Naive thymus-derived CD4-positive, alpha-beta T cell (primary cell): ENCODE results near the gene SLC26A4. TPM values are rescaled to one million over a fixed set of nuclear protein-coding genes. Genes with fewer than 3 reads are reported as not detected.
"Not testable (repeated sequence)": the region's sequence is repeated elsewhere in the genome, so short reads cannot be mapped to it uniquely, and the experiment has no call there.

Source experiments
- ATAC-seq: fragments of 150-1000 bp; cut with Tn5 transposase; 2 replicates; pipeline ENCODE4 v1.10.0; 2021; ENCODE audit warnings: mild to moderate bottlenecking, moderate library complexity
- CTCF ChIA-PET: fragments of 350-600 bp; sonication (Branson Sonifier 250); formaldehyde crosslinking; loops from one replicate; lab custom pipeline; 2021; ENCODE audit warnings: antibody characterized with exemption; lab: Charles Lee
- POLR2A ChIA-PET: fragments of 350-600 bp; sonication (Branson Sonifier 250); formaldehyde crosslinking; loops from one replicate; lab custom pipeline; 2021; ENCODE audit warnings: antibody characterized with exemption, inconsistent platforms; lab: Charles Lee
- DNase-seq, 9 donors: peaks; one replicate each; pipeline versions ENCODE4 v3.0.0 to v3.0.0-alpha.2; 2020 to 2022; ENCODE audit warnings: mixed read lengths in 1 of 9
- H3K27ac ChIP-seq: one replicate; pipeline ENCODE4 v1.7.0; 2013; ENCODE audit warnings: mild to moderate bottlenecking, low read depth, low read length, moderate library complexity
- H3K27me3 ChIP-seq, 2 donors: one replicate each; pipeline ENCODE4 v1.7.0; 2013; ENCODE audit warnings: low read length in 2 of 2, mild to moderate bottlenecking in 2 of 2, moderate library complexity in 2 of 2; ENCODE audit not compliant: control insufficient read depth in 2 of 2, insufficient read depth in 2 of 2
- H3K36me3 ChIP-seq, 3 experiments: 1 replicate in 2 of 3; 2 replicates in 1 of 3; pipeline ENCODE4 v1.7.0; 2013; ENCODE audit warnings: low read length in 3 of 3, mild to moderate bottlenecking in 3 of 3, moderate library complexity in 1 of 3; ENCODE audit not compliant: insufficient read depth in 3 of 3, control insufficient read depth in 2 of 3
- H3K4me1 ChIP-seq, 2 donors: one replicate each; pipeline ENCODE4 v1.7.0; 2013; ENCODE audit warnings: low read length in 2 of 2, mild to moderate bottlenecking in 2 of 2, moderate library complexity in 1 of 2; ENCODE audit not compliant: control insufficient read depth in 2 of 2, insufficient read depth in 2 of 2
- H3K4me3 ChIP-seq: 2 replicates; pipeline ENCODE4 v1.7.0; 2013; ENCODE audit warnings: mild to moderate bottlenecking, low read length
- H3K9me3 ChIP-seq, 3 experiments: 1 replicate in 2 of 3; 2 replicates in 1 of 3; pipeline ENCODE4 v1.7.0; 2013; ENCODE audit warnings: low read length in 3 of 3; ENCODE audit not compliant: control insufficient read depth in 2 of 3
- H3K27ac Mint-ChIP-seq, 9 donors: one replicate each; pipeline ENCODE4 v1.8.0; 2020 to 2022; ENCODE audit warnings: mixed read lengths in 9 of 9, mild to moderate bottlenecking in 8 of 9, moderate library complexity in 5 of 9, inconsistent platforms in 2 of 9
- H3K27me3 Mint-ChIP-seq, 5 donors: one replicate each; pipeline ENCODE4 v1.8.0; 2021 to 2022; ENCODE audit warnings: mixed read lengths in 5 of 5, mild to moderate bottlenecking in 1 of 5
- H3K36me3 Mint-ChIP-seq, 5 donors: one replicate each; pipeline ENCODE4 v1.8.0; 2020 to 2022; ENCODE audit warnings: mixed read lengths in 5 of 5, mild to moderate bottlenecking in 3 of 5, inconsistent platforms in 1 of 5
- H3K4me1 Mint-ChIP-seq, 7 donors: one replicate each; pipeline ENCODE4 v1.8.0; 2020 to 2022; ENCODE audit warnings: mixed read lengths in 7 of 7, mild to moderate bottlenecking in 3 of 7, inconsistent platforms in 1 of 7
- H3K4me3 Mint-ChIP-seq, 10 donors: one replicate each; pipeline ENCODE4 v1.8.0; 2020 to 2022; ENCODE audit warnings: mild to moderate bottlenecking in 10 of 10, mixed read lengths in 10 of 10, moderate library complexity in 6 of 10, inconsistent platforms in 2 of 10
- H3K9me3 Mint-ChIP-seq, 11 donors: one replicate each; pipeline ENCODE4 v1.8.0; 2020 to 2022; ENCODE audit warnings: mixed read lengths in 11 of 11, mild to moderate bottlenecking in 4 of 11, inconsistent platforms in 1 of 11, moderate library complexity in 1 of 11
- intact Hi-C, 2 donors: fragments of 100-400 bp; cut with micrococcal nuclease; formaldehyde crosslinking; loops; one replicate each; pipeline ENCODE4 v1.15.1; 2023
- polyA plus RNA-seq, 2 donors: library from polyadenylated mRNA; unstranded; fragments of 300-500 nt; fragmentation: Illumina TruSeq; gene quantifications; one replicate each; pipeline ENCODE4 v1.2.3, GENCODE V29; 2021
- total RNA-seq, 6 experiments: library from RNA in 5 of 6; stranded (reverse) in 5 of 6; gene quantifications; 1 replicate in 5 of 6; 2 replicates in 1 of 6; pipeline ENCODE4 v1.2.3 and lab custom pipeline; 2021 to 2026

Gene SLC26A4
- total and polyA plus RNA-seq, 7 experiments from 2014 or later, result 0.24 to 7.3 (median 0.27) TPM; not detected in 4

DNA sequence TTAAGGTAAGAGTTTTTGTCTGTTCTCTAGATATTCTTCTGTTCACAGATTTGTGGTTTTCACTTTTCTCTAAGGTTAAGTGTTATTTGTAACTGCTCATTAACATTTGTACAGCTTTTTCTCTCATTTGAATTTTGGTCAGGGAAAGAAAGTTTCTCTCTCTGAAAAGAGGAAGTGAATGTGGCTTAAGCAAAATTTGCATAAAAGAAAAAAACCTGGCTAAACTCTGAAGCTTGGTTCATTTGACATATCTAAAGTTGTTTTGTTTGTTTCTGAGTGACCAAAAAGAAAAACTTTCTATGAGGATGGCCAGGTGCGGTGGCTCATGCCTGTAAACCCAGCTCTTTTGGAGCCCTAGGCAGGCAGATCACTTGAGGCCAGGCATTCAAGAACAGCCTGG lies 22.0 kb upstream of the SLC26A4 start:
- Histone ChIP-seq H3K27ac (no peak overlapping the region), H3K27me3 (no peaks in the 10 kb centered on the region), H3K36me3 (no peaks in the 10 kb centered on the region), H3K4me1 (no peaks in the 10 kb centered on the region), H3K9me3 (no peaks in the 10 kb centered on the region), H3K4me3 (no peak overlapping the region)
- no peak for DNase-seq
- Mint-ChIP-seq H3K27me3 (peaks cover 0 to 34% (median 9%) of the 10 kb centered on the region in 5 donors), H3K27ac (peak overlapping the region in 1 of 9 donors; percentile 45), H3K9me3 (peaks cover 0 to 12% (median 5%) of the 10 kb centered on the region in 11 donors), H3K4me3 (peak overlapping the region in 1 of 10 donors; percentile 52), H3K4me1 (peaks cover 0 to 56% (median 0%) of the 10 kb centered on the region in 7 donors), H3K36me3 (peaks cover 0 to 33% (median 7%) of the 10 kb centered on the region in 5 donors)
- intact Hi-C loops, result loop anchor here in 1 of 2 donors (1.0 to 5.0 kb wide), 3 partner anchors 16 to 76 kb away; partner anchors contain the start of genes COG5 and DUS4L
- ChIA-PET POLR2A (no interaction called here), CTCF (interaction anchor here (0.6 kb wide), 1 partner anchor 14 kb away, joined by 3 read pairs; no protein-coding TSS in a partner anchor)
- no peak for ATAC-seq

DNA sequence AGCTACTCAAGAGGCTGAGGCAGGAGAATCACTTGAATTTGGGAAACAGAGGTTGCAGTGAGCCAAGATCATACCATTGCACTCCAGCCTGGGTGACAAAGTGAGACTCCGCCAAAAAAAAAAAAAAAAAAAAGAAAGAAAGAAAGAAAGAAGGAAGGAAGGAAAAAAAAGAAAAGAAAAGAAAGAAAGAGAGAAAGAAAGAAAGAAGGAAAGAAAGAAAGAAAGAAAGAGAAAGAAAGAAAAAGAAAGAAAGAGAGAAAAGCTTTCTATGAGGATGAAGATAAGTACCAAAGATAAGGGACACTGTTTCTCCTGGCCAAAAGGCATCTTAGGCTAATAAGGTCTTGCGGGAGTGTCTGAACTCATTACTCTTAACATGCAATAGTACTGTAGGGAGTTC lies 21.6 kb upstream of the SLC26A4 start:
- ATAC-seq, H3K36me3 ChIP-seq, H3K9me3 ChIP-seq, H3K27me3 ChIP-seq, H3K4me1 ChIP-seq, POLR2A ChIA-PET, H3K27ac ChIP-seq, H3K4me3 ChIP-seq, DNase-seq: not testable (repeated sequence)
- peaks cover 0 to 12% (median 5%) of the 10 kb centered on the region in 11 donors for H3K9me3 Mint-ChIP-seq
- CTCF ChIA-PET, result interaction anchor here (0.6 kb wide), 1 partner anchor 13 kb away, joined by 3 read pairs; no protein-coding TSS in a partner anchor
- peaks cover 0 to 32% (median 9%) of the 10 kb centered on the region in 5 donors for H3K27me3 Mint-ChIP-seq
- intact Hi-C loops, result loop anchor here in 1 of 2 donors (2.0 to 5.0 kb wide), 2 partner anchors 16 to 77 kb away; partner anchors contain the start of genes COG5 and DUS4L
- peak overlapping the region in 1 of 9 donors; percentile 23 for H3K27ac Mint-ChIP-seq
- H3K4me1 Mint-ChIP-seq, result peaks cover 0 to 56% (median 0%) of the 10 kb centered on the region in 7 donors
- peaks cover 0 to 35% (median 7%) of the 10 kb centered on the region in 5 donors for H3K36me3 Mint-ChIP-seq
- H3K4me3 Mint-ChIP-seq, result peak overlapping the region in 1 of 10 donors; percentile 24

DNA sequence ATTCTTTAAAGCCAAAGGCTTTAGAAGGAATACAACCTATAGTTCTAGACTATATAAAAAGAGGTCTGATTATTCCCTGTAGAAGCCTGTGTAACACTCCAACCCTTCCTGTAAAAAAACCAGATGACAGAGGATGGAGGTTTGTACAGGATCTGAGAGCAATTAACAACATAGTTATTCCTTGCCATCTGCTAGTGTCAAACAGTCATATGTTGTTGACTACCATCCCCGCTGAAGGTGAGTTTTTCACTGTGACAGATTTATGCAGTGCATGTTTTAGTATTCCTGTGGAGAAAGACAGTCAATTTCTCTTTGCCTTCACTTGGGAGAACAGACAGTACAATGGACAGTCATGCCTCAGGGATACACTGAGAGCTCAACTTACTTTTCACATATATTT lies 19.0 kb upstream of the SLC26A4 start:
- Mint-ChIP-seq H3K4me3 (no peak overlapping the region), H3K27me3 (peaks cover 0 to 26% (median 11%) of the 10 kb centered on the region in 5 donors), H3K36me3 (peaks cover 0 to 35% (median 0%) of the 10 kb centered on the region in 5 donors), H3K27ac (peak overlapping the region in 1 of 9 donors; percentile 25), H3K9me3 (peaks cover 0 to 20% (median 8%) of the 10 kb centered on the region in 11 donors), H3K4me1 (peaks cover 0 to 49% (median 0%) of the 10 kb centered on the region in 7 donors)
- Histone ChIP-seq H3K4me1 (no peaks in the 10 kb centered on the region), H3K9me3 (no peaks in the 10 kb centered on the region), H3K27ac (no peak overlapping the region), H3K36me3 (no peaks in the 10 kb centered on the region), H3K27me3 (no peaks in the 10 kb centered on the region), H3K4me3 (no peak overlapping the region)
- CTCF ChIA-PET, result no interaction called here
- POLR2A ChIA-PET, result no interaction called here
- ATAC-seq (no peak), DNase-seq (no peak)
- intact Hi-C loops, result no loop called here

GRCh38 chr7:107642501-107642900 lies 18.1 kb upstream of the SLC26A4 start:
- intact Hi-C loops, result no loop called here
- no peaks in the 10 kb centered on the region for H3K27me3 ChIP-seq
- no peaks in the 10 kb centered on the region for H3K9me3 ChIP-seq
- ATAC-seq (no peak), DNase-seq (no peak)
- Mint-ChIP-seq H3K9me3 (peaks cover 0 to 20% (median 7%) of the 10 kb centered on the region in 11 donors), H3K4me1 (peaks cover 0 to 49% (median 0%) of the 10 kb centered on the region in 7 donors), H3K27ac (no peak overlapping the region), H3K4me3 (no peak overlapping the region), H3K27me3 (peaks cover 0 to 24% (median 11%) of the 10 kb centered on the region in 5 donors), H3K36me3 (peaks cover 0 to 38% (median 0%) of the 10 kb centered on the region in 5 donors)
- H3K4me1 ChIP-seq, result no peaks in the 10 kb centered on the region
- H3K4me3 ChIP-seq, result no peak overlapping the region
- POLR2A ChIA-PET, result no interaction called here
- CTCF ChIA-PET, result no interaction called here
- H3K36me3 ChIP-seq, result no peaks in the 10 kb centered on the region
- no peak overlapping the region for H3K27ac ChIP-seq

DNA sequence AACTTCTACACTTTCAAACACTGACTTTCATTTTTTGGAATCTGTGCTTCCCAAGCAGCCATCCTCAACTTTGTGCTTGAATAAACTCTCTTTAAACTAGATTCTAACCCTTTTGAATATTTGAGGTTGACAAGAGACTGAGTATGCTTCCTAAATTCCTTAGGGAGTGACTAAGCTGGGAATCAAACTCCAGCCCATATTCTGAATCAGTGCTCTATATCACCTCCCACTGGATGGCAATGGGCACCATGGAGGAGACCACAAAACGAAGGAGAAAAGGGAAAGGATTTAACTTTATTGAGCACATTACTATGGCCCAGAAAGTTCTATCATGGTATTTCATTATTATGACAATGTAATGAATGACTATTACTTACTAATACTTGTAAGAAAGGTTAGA lies 17.2 kb upstream of the SLC26A4 start:
- ATAC-seq (no peak), DNase-seq (no peak)
- H3K27ac Mint-ChIP-seq, result no peak overlapping the region
- H3K27ac ChIP-seq, result no peak overlapping the region
- no peak overlapping the region for H3K4me3 Mint-ChIP-seq
- peaks cover 0 to 44% (median 0%) of the 10 kb centered on the region in 7 donors for H3K4me1 Mint-ChIP-seq
- no peaks in the 10 kb centered on the region for H3K36me3 ChIP-seq
- ChIA-PET POLR2A (no interaction called here), CTCF (no interaction called here)
- no peaks in the 10 kb centered on the region for H3K9me3 ChIP-seq
- peaks cover 0 to 13% (median 6%) of the 10 kb centered on the region in 11 donors for H3K9me3 Mint-ChIP-seq
- H3K4me1 ChIP-seq, result no peaks in the 10 kb centered on the region
- no peaks in the 10 kb centered on the region for H3K27me3 ChIP-seq
- H3K27me3 Mint-ChIP-seq, result peaks cover 0 to 15% (median 11%) of the 10 kb centered on the region in 5 donors
- intact Hi-C loops, result no loop called here
- H3K36me3 Mint-ChIP-seq, result peaks cover 0 to 31% (median 0%) of the 10 kb centered on the region in 5 donors
- no peak overlapping the region for H3K4me3 ChIP-seq

- Histone ChIP-seq H3K27me3 (no peaks in the 10 kb centered on the region), H3K4me1 (no peaks in the 10 kb centered on the region), H3K27ac (no peak overlapping the region), H3K9me3 (no peaks in the 10 kb centered on the region), H3K4me3 (no peak overlapping the region), H3K36me3 (no peaks in the 10 kb centered on the region)
- peaks cover 0 to 29% (median 0%) of the 10 kb centered on the region in 5 donors for H3K36me3 Mint-ChIP-seq
- peak overlapping the region in 1 of 9 donors; percentile 6 for H3K27ac Mint-ChIP-seq
- intact Hi-C loops, result loop anchor here in 1 of 2 donors (2.0 kb wide), 1 partner anchor 15 kb away; no protein-coding TSS in a partner anchor
- ChIA-PET POLR2A (no interaction called here), CTCF (no interaction called here)
- ATAC-seq (no peak), DNase-seq (no peak)
- H3K4me1 Mint-ChIP-seq, result peaks cover 0 to 39% (median 0%) of the 10 kb centered on the region in 7 donors
- peak overlapping the region in 1 of 10 donors; percentile 62 for H3K4me3 Mint-ChIP-seq
- H3K27me3 Mint-ChIP-seq, result peaks cover 0 to 13% (median 11%) of the 10 kb centered on the region in 5 donors
- peaks cover 0 to 12% (median 6%) of the 10 kb centered on the region in 11 donors for H3K9me3 Mint-ChIP-seq
Measured at GRCh38 chr7:107643938-107644308, 16.7 kb upstream of the SLC26A4 start.
